Endothelial cell of umbilical vein (primary cell): ENCODE data around the gene SOX13.

Source experiments
- CTCF ChIP-seq, 2 donors: IDR thresholded peaks; 1 replicate in 1 of 2; 2 replicates in 1 of 2; pipeline ENCODE4 v1.5.1; 2011; ENCODE audit warnings: low read length in 2 of 2, mild to moderate bottlenecking in 2 of 2, moderate library complexity in 2 of 2, control low read depth in 1 of 2, inconsistent platforms in 1 of 2, low read depth in 1 of 2; ENCODE audit not compliant: insufficient read depth in 1 of 2; ENCODE audit errors: extremely low read depth in 1 of 2
- EZH2 ChIP-seq: IDR thresholded peaks from 2 replicates; pipeline ENCODE4 v1.6.1; 2012; ENCODE audit warnings: borderline replicate concordance, low read depth, mild to moderate bottlenecking, moderate library complexity, low read length, inconsistent platforms; ENCODE audit not compliant: severe bottlenecking
- GATA2 ChIP-seq: IDR thresholded peaks from 2 replicates; pipeline ENCODE4 v1.7.0; 2011; ENCODE audit warnings: low read depth, mild to moderate bottlenecking, moderate library complexity, mixed read lengths, low read length; ENCODE audit not compliant: insufficient read length, insufficient read depth
- POLR2A ChIP-seq: IDR thresholded peaks from 2 replicates; pipeline ENCODE4 v1.6.1; 2012; ENCODE audit warnings: low read depth, mild to moderate bottlenecking, control low read depth, low read length

GRCh38 chr1:204075890-204076846 is 3.3 kb downstream of the SOX13 start:
- no peak for TF ChIP-seq POLR2A
- no peak for TF ChIP-seq CTCF (IDR thresholded peaks at IDR 0.05; ENCODE audit: extremely low read depth in 1 of 2, insufficient read depth in 1 of 2, low read depth in 1 of 2, low read length in 2 of 2)
- no peak for TF ChIP-seq EZH2
- no peak for TF ChIP-seq GATA2
